SK-N-SH (cell line): ENCODE measurements around the gene SEC14L1. TPM values are rescaled to one million over a fixed set of nuclear protein-coding genes. Genes with fewer than 3 reads are reported as not detected.
A peak's percentile ranks its signal among the peaks of the same experiment; 100 is the strongest.

ENCODE experiments used
- CTCF ChIA-PET: fragments of 300-600, 350-600 bp; formaldehyde crosslinking; extraction: SDS; loops from one replicate; lab custom pipeline; 2021; lab: Yijun Ruan, JAX
- POLR2A ChIA-PET: fragments of 350-600 bp; sonication (Branson Sonifier 250); formaldehyde crosslinking; extraction: SDS; loops from one replicate; lab custom pipeline; 2020; ENCODE audit warnings: antibody characterized with exemption, inconsistent platforms; lab: Yijun Ruan, JAX
- DNase-seq: peaks from one replicate; pipeline ENCODE4 v3.0.0; 2012
- H2AFZ ChIP-seq: fragments of 200-600 bp; sonication (generic); 2 replicates; pipeline ENCODE4 v1.8.1; 2016; ENCODE audit warnings: antibody characterized with exemption, mild to moderate bottlenecking, low read depth
- H3F3A ChIP-seq: fragments of 200-600 bp; sonication (generic); replicated peaks from 2 replicates; pipeline ENCODE3; 2016; ENCODE audit warnings: antibody characterized with exemption, mild to moderate bottlenecking; ENCODE audit not compliant: insufficient read depth
- H3K27ac ChIP-seq, 2 experiments: fragments of 200-500 bp in 1 of 2; fragments of 200-600 bp in 1 of 2; sonication (Bioruptor generic) in 1 of 2; sonication (generic), shearing (Covaris generic) in 1 of 2; 2 replicates each; pipeline versions ENCODE4 v1.5.1 to v1.6.1; 2014 to 2016; ENCODE audit warnings: low read depth in 2 of 2, inconsistent platforms in 1 of 2, low read length in 1 of 2, mild to moderate bottlenecking in 1 of 2, mixed read lengths in 1 of 2
- H3K27me3 ChIP-seq: fragments of 200-600 bp; sonication (generic), shearing (Covaris generic); 2 replicates; pipeline ENCODE4 v1.6.1; 2016; ENCODE audit warnings: mixed run types; ENCODE audit not compliant: insufficient read depth
- H3K36me3 ChIP-seq, 2 experiments: fragments of 200-500 bp in 1 of 2; fragments of 200-600 bp in 1 of 2; sonication (Bioruptor generic) in 1 of 2; sonication (generic) in 1 of 2; replicated peaks in 1 of 2; 2 replicates each; pipeline versions ENCODE3 to v1.5.1; 2014 to 2016; ENCODE audit warnings: low read length in 1 of 2, mild to moderate bottlenecking in 1 of 2; ENCODE audit not compliant: insufficient read depth in 2 of 2, control insufficient read depth in 1 of 2
- H3K4me1 ChIP-seq, 2 experiments: fragments of 200-500 bp in 1 of 2; fragments of 200-600 bp in 1 of 2; sonication (Bioruptor generic) in 1 of 2; sonication (generic), shearing (Covaris generic) in 1 of 2; 2 replicates each; pipeline versions ENCODE4 v1.5.1 to v1.6.1; 2014 to 2016; ENCODE audit warnings: low read depth in 1 of 2, low read length in 1 of 2, mixed run types in 1 of 2; ENCODE audit not compliant: insufficient read depth in 2 of 2, control insufficient read depth in 1 of 2
- H3K4me2 ChIP-seq: fragments of 200-600 bp; sonication (generic), shearing (Covaris generic); 2 replicates; pipeline ENCODE4 v1.6.1; 2017; ENCODE audit warnings: mixed run types
- H3K4me3 ChIP-seq, 2 experiments: fragments of 200-500 bp in 1 of 2; fragments of 200-600 bp in 1 of 2; sonication (Bioruptor generic) in 1 of 2; sonication (generic), shearing (Covaris generic) in 1 of 2; 2 replicates each; pipeline versions ENCODE4 v1.5.1 to v1.8.1; 2014 to 2016; ENCODE audit warnings: low read depth in 2 of 2, inconsistent platforms in 1 of 2, low read length in 1 of 2, mild to moderate bottlenecking in 1 of 2, mixed read lengths in 1 of 2, moderate library complexity in 1 of 2
- H3K79me2 ChIP-seq: fragments of 200-600 bp; sonication (generic); 2 replicates; pipeline ENCODE4 v1.8.1; 2017; ENCODE audit warnings: mild to moderate bottlenecking; ENCODE audit not compliant: insufficient read depth
- H3K9ac ChIP-seq: fragments of 200-600 bp; sonication (generic); 2 replicates; pipeline ENCODE4 v1.6.1; 2017; ENCODE audit warnings: mixed run types
- H3K9me2 ChIP-seq: fragments of 200-600 bp; sonication (generic); 2 replicates; pipeline ENCODE4 v1.6.1; 2017; ENCODE audit warnings: mixed run types
- H3K9me3 ChIP-seq: fragments of 200-600 bp; sonication (generic); 2 replicates; pipeline ENCODE4 v1.6.1; 2017; ENCODE audit warnings: mixed run types, mild to moderate bottlenecking, moderate library complexity
- H4K20me1 ChIP-seq: fragments of 200-600 bp; sonication (generic); 2 replicates; pipeline ENCODE4 v1.6.1; 2017; ENCODE audit warnings: mild to moderate bottlenecking, mixed run types; ENCODE audit not compliant: insufficient read depth
- CTCF ChIP-seq: fragments of 200-600 bp; sonication (generic); IDR thresholded peaks from 2 replicates; pipeline ENCODE4 v1.6.1; 2017; ENCODE audit warnings: antibody characterized with exemption, mild to moderate bottlenecking, moderate library complexity
- GATA2 ChIP-seq: sonication (generic); formaldehyde crosslinking; IDR thresholded peaks from 2 replicates; pipeline ENCODE4 v1.5.0; 2020; ENCODE audit warnings: mild to moderate bottlenecking, missing genetic modification reagents
- NRF1 ChIP-seq: IDR thresholded peaks from 2 replicates; pipeline ENCODE4 v1.6.1; 2012; ENCODE audit warnings: low read depth, mild to moderate bottlenecking, low read length
- POLR2AphosphoS5 ChIP-seq: IDR thresholded peaks from 2 replicates; pipeline ENCODE4 v1.6.1; 2012; ENCODE audit warnings: low read depth, low read length
- RAD21 ChIP-seq: IDR thresholded peaks from 2 replicates; pipeline ENCODE4 v1.6.1; 2012; ENCODE audit warnings: mild to moderate bottlenecking, low read length
- RCOR1 ChIP-seq: fragments of 150-350 bp; IDR thresholded peaks from 2 replicates; pipeline ENCODE4 v1.6.1; 2017; ENCODE audit warnings: antibody characterized with exemption, low read length
- RXRA ChIP-seq: IDR thresholded peaks from 2 replicates; pipeline ENCODE4 v1.4.0; 2012; ENCODE audit warnings: low read depth, mild to moderate bottlenecking, borderline replicate concordance
- SIN3A ChIP-seq: IDR thresholded peaks from 2 replicates; pipeline ENCODE4 v1.6.1; 2012; ENCODE audit warnings: low read depth, mild to moderate bottlenecking, low read length, moderate library complexity, borderline replicate concordance
- SMC3 ChIP-seq: IDR thresholded peaks from 2 replicates; pipeline ENCODE4 v1.6.1; 2012; ENCODE audit warnings: low read depth, low read length, improper control_type of control experiment
- TAF1 ChIP-seq: IDR thresholded peaks from 2 replicates; pipeline ENCODE4 v1.6.1; 2012; ENCODE audit warnings: low read depth, mild to moderate bottlenecking, low read length, moderate library complexity, borderline replicate concordance
- WGBS: methylation state at CpG from one replicate; pipeline ENCODE4 v1.1.6; 2017; ENCODE audit warnings: low lambda C conversion rate; 5-methylcytosine and 5-hydroxymethylcytosine counted together
- polyA plus RNA-seq, 3 experiments: library from polyadenylated mRNA; depleted of rRNA; stranded (reverse); fragments of >200 nt; gene quantifications; 2 replicates each; pipeline ENCODE4 v1.2.3, GENCODE V29; 2012
- TF ChIP-seq, protein P1 (sequence below): fragments of 150-350 bp; IDR thresholded peaks from 2 replicates; pipeline ENCODE4 v1.6.1; 2017; ENCODE audit warnings: antibody characterized with exemption, low read length, low read depth, borderline replicate concordance
- TF ChIP-seq, protein P2 (sequence below): IDR thresholded peaks from 2 replicates; pipeline ENCODE4 v1.4.0; 2012; ENCODE audit warnings: low read depth, borderline replicate concordance
- TF ChIP-seq, protein P3 (sequence below): fragments of 150-350 bp; IDR thresholded peaks from 2 replicates; pipeline ENCODE4 v1.6.1; 2016; ENCODE audit warnings: mild to moderate bottlenecking, low read depth, low read length
- TF ChIP-seq, protein P4 (sequence below): IDR thresholded peaks from 2 replicates; pipeline ENCODE4 v1.4.0; 2012; ENCODE audit warnings: low read depth
- TF ChIP-seq, protein P5 (sequence below): IDR thresholded peaks from 2 replicates; pipeline ENCODE4 v1.4.0; 2012; ENCODE audit warnings: low read depth, borderline replicate concordance
- TF ChIP-seq, protein P6 (sequence below): IDR thresholded peaks from 2 replicates; pipeline ENCODE4; 2012

The SEC14L1 gene
- polyA plus RNA-seq, 1 of the 3 experiments (the other 2 are of a cell fraction): 62.4 TPM

GRCh38 chr17:77247048-77247541, 106.3 kb downstream of the SEC14L1 start:
- Histone ChIP-seq H3K79me2 (no peaks in the 10 kb centered on the region), H3K9me3 (no peaks in the 10 kb centered on the region), H2AFZ (peak overlapping the region; percentile 100), H3K9me2 (no peaks in the 10 kb centered on the region), H3K9ac (peak overlapping the region; percentile 67), H3K4me2 (peak overlapping the region; percentile 97), H3K36me3 (no peaks in the 10 kb centered on the region), H3F3A (peaks cover 18% of the 10 kb centered on the region), H3K4me3 (peak overlapping the region; percentile 47 to 80), H3K27me3 (no peaks in the 10 kb centered on the region), H4K20me1 (no peaks in the 10 kb centered on the region), H3K4me1 (peaks cover 0 to 6% of the 10 kb centered on the region in 2 experiments; a peak in 1 of 4 replicates), H3K27ac (no peak overlapping the region; a peak in 1 of 4 replicates)
- 3% methylated on average over 16 of the region's 51 CpGs for WGBS
- CTCF ChIA-PET: interaction anchor here (0.6 to 5.4 kb wide), 88 partner anchors 9 to 776 kb away, joined by 3 to 99 read pairs (median 4); partner anchors contain the start of genes MFSD11, MGAT5B and SEC14L1
- POLR2A ChIA-PET: interaction anchor here (0.6 to 1.5 kb wide), 3 partner anchors 159 to 405 kb away, joined by 4 to 6 read pairs (median 4); no protein-coding TSS in a partner anchor
- DNase-seq: peak; percentile 98
- TF ChIP-seq, protein P1, sequence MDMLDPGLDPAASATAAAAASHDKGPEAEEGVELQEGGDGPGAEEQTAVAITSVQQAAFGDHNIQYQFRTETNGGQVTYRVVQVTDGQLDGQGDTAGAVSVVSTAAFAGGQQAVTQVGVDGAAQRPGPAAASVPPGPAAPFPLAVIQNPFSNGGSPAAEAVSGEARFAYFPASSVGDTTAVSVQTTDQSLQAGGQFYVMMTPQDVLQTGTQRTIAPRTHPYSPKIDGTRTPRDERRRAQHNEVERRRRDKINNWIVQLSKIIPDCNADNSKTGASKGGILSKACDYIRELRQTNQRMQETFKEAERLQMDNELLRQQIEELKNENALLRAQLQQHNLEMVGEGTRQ: no peak
- TF ChIP-seq CTCF (peak; percentile 98), POLR2AphosphoS5 (no peak), RCOR1 (no peak), RXRA (no peak), GATA2 (CRISPR knock-in tag) (no peak), SMC3 (peak; percentile 91), NRF1 (peak; percentile 29; the same call in 1 of the 2 replicates), RAD21 (peak; percentile 86), TAF1 (no peak), SIN3A (peak; percentile 18; the same call in 1 of the 2 replicates)
- TF ChIP-seq, protein P2, sequence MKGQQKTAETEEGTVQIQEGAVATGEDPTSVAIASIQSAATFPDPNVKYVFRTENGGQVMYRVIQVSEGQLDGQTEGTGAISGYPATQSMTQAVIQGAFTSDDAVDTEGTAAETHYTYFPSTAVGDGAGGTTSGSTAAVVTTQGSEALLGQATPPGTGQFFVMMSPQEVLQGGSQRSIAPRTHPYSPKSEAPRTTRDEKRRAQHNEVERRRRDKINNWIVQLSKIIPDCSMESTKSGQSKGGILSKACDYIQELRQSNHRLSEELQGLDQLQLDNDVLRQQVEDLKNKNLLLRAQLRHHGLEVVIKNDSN: no peak
- TF ChIP-seq, protein P3, sequence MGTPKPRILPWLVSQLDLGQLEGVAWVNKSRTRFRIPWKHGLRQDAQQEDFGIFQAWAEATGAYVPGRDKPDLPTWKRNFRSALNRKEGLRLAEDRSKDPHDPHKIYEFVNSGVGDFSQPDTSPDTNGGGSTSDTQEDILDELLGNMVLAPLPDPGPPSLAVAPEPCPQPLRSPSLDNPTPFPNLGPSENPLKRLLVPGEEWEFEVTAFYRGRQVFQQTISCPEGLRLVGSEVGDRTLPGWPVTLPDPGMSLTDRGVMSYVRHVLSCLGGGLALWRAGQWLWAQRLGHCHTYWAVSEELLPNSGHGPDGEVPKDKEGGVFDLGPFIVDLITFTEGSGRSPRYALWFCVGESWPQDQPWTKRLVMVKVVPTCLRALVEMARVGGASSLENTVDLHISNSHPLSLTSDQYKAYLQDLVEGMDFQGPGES: no peak
- TF ChIP-seq, protein P4, sequence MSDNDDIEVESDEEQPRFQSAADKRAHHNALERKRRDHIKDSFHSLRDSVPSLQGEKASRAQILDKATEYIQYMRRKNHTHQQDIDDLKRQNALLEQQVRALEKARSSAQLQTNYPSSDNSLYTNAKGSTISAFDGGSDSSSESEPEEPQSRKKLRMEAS: no peak
- TF ChIP-seq, protein P5, sequence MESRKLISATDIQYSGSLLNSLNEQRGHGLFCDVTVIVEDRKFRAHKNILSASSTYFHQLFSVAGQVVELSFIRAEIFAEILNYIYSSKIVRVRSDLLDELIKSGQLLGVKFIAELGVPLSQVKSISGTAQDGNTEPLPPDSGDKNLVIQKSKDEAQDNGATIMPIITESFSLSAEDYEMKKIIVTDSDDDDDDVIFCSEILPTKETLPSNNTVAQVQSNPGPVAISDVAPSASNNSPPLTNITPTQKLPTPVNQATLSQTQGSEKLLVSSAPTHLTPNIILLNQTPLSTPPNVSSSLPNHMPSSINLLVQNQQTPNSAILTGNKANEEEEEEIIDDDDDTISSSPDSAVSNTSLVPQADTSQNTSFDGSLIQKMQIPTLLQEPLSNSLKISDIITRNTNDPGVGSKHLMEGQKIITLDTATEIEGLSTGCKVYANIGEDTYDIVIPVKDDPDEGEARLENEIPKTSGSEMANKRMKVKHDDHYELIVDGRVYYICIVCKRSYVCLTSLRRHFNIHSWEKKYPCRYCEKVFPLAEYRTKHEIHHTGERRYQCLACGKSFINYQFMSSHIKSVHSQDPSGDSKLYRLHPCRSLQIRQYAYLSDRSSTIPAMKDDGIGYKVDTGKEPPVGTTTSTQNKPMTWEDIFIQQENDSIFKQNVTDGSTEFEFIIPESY: no peak
- TF ChIP-seq, protein P6, sequence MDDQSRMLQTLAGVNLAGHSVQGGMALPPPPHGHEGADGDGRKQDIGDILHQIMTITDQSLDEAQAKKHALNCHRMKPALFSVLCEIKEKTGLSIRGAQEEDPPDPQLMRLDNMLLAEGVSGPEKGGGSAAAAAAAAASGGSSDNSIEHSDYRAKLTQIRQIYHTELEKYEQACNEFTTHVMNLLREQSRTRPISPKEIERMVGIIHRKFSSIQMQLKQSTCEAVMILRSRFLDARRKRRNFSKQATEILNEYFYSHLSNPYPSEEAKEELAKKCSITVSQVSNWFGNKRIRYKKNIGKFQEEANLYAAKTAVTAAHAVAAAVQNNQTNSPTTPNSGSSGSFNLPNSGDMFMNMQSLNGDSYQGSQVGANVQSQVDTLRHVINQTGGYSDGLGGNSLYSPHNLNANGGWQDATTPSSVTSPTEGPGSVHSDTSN: no peak
